HS-5 (cell line): ENCODE results near the gene FAM107B.
"Not testable (repeated sequence)": the region's sequence is repeated elsewhere in the genome, so short reads cannot be mapped to it uniquely, and the experiment has no call there.

Experiments
- DNase-seq: peaks from one replicate; pipeline ENCODE4 v3.0.0-alpha.2; 2012; ENCODE audit warnings: low read depth

The FAM107B gene

DNA sequence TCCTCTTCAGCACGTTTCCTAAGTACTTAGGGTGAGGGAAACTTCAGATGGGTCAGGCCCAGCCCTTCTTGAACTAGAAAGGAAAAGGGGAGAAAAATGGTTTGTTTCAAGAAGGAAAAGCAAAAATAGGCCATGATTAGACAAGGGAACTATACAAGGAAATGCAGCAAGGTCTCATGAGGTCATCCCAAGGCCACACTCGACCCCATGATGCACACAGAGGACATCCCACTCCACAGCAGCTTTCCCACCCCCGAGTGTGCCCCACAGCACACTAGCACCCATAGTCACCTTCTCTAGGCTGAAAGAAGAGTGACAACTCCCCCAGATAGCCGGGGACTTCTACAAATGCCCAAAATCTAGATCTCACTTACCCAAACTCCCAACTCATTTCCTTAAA lies 173.4 kb downstream of the FAM107B start:
- no peak for DNase-seq

GRCh38 chr10:14600065-14600464 lies 174.6 kb downstream of the FAM107B start:
- no peak for DNase-seq

- DNase-seq: no peak
Observed at GRCh38 chr10:14598809-14599764, 175.6 kb downstream of the FAM107B start.

DNA sequence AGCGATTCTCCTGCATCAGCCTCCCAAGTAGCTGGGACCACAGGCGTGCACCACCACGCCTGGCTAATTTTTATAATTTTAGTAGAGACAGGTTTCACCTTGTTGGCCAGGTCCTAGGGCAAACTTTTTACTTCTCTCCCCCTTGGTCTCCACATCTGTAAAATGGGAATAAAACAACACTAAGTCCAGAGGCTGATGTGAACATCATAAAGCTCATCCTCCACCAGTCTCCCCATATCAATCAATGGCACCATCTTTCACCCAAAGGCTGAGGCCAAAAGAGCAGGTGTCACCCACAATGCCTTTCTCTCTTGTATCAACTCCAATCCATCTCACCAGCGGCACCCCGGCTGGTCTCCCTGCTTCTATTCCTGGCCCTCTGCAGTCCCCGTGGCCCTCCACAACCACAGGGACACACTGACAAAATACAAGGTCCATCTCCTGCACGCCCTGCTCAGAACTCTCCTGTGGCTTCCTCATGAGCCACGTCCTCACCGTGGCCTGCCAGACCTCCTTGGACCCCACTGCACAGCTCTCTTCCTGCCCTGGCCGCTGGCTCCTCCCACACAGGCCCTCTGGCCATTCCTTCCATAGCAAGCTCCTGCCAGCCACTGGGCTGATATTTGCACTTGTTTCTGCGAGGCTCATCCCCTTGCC lies 179.0 kb downstream of the FAM107B start:
- DNase-seq: no peak

DNA sequence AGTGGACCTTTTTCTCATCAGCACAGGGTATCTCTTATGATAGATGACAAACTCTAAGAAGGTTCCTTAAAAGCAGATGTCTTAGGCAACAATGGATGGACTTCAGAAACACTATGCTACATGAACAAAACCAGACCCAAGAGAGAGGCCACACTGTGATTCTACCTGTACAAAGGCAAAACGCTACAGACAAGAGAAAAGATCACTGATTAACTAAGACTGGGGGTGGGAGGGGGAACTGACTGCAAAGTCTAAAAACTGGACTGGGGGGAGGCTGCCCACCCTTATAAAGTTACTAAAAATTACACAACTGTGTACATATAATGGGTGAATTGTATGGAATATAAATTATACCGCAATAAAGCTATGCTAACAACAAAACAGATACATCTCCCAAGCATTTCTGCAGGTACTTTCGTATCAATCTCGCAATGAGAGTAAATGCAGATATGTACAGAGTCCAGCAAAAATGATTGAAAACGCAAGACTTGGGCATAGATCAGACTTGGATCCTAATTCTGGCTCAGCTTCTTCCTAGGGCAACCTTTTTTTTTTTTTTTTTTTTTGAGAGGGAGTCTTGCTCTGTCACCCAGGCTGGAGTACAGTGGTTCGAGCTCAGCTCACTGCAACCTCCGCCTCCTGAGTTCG lies 179.7 kb downstream of the FAM107B start:
- no peak for DNase-seq

DNA sequence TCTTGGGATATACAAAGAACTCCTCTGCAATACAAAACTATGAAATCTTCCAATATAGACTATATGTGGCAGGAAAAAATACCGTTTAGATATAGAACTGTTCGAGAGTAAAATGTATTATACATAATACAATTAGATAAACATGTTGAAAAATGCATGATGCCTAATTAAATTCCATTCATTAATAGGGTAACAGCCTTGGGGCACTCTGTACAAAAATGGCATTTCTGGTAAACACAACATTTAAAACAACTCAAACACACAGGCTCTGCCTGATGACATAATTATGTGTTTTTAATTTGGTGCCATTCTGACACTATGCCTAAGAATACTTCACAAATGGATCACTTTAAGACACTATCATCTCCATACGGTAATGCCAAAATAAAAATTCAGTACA lies 180.9 kb downstream of the FAM107B start:
- no peak for DNase-seq

- DNase-seq: no peak
Observed at GRCh38 chr10:14592566-14592965, 182.1 kb downstream of the FAM107B start.

GRCh38 chr10:14592026-14592425 lies 182.7 kb downstream of the FAM107B start:
- DNase-seq: no peak

DNA sequence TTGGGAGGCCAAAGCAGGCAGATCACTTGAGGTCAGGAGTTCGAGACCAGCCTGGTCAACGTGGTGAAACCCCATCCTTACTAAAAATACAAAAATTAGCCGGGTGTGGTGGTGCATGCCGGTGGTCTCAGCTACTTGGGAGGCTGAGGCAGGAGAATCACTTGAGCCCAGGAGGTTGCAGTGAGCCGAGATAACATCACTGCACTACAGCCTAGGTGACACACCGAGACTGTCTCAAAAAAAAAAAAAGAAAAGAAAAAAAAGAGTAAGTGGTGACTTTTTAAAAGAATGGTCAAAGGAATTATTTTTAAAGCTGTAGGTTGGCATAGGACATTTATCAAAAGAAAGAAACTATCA lies 185.8 kb downstream of the FAM107B start:
- DNase-seq: not testable (repeated sequence)

GRCh38 chr10:14588084-14588937 lies 186.4 kb downstream of the FAM107B start:
- DNase-seq: peak; percentile 44

- DNase-seq: no peak
Observed at GRCh38 chr10:14587540-14588083, 187.1 kb downstream of the FAM107B start.

- no peak for DNase-seq
Observed at GRCh38 chr10:14586901-14587300, 187.8 kb downstream of the FAM107B start.

- DNase-seq: no peak
Observed at GRCh38 chr10:14585287-14586193, 189.2 kb downstream of the FAM107B start.

- no peak for DNase-seq
Observed at GRCh38 chr10:14584661-14585060, 190.0 kb downstream of the FAM107B start.

DNA sequence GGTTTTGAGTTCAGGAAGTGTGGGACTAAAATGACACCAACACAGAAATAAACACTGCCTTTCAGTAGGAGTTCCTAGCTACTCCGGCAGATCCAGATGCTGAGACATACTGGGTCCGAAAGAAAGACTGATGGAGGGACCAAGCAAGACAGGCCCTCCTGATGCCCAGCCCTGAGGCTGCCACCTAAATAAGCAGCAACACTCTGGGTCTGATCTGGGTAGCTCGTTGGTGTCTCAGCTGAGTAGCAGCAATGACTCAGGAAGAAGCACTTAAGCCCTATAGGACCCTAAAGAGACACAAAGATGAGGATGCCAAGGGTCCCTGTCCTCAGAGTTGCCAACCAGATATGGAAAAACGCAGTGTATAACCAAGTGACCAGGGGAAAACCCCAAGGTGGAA lies 190.7 kb downstream of the FAM107B start:
- DNase-seq: no peak

DNA sequence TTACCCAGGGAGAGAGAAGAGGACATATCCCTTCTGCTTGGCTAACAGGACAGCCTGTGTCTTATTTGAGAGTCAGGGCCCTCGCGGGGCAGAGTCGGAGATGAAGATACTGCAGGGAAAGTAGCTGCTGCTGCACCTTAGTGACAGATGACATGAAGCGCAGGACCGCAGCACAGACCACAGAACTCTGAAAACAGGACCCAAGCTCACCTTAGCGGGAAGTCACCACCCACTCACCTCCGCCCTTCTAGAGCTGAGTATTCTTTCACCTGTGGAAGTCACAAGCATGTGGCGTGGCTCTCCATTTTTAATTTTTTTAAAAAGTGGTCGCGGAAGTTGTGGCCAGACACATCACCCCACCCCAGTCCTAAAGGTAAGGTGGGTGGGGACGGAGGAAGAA lies 191.4 kb downstream of the FAM107B start:
- DNase-seq: no peak

DNA sequence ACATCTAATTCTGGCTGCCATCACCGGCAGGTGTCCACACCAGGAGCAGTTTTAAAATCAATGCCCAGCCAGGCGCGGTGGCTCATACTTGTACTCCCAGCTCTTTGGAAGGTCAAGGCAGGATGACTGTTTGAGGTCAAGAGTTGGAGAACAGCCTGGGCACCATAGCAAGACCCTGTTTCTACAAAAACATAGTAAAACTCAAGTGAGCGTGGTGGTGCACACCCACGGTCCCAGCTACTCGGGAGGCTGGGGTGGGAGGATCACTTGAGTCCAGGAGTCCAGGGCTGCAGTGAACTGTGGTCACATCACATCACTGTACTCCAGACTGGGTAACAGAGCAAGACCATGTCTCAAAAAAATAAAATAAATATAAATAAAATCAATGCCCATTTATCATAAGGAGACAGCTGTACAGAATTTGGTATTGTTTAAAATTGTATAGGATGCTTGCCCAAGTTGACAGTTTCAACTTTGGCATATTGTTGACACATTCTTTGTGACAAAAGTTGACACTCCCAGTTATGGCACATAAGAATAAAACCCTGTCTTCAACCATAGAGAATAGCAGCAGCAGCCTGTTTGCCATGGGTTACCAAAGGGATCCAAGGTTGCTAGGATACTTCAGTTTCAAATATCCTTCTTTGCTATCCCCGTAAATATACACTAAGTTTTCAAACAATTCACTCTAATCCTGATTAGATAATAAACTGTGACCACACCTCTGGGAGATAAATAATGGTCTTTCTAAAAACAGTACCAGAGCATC lies 193.0 kb downstream of the FAM107B start:
- DNase-seq: no peak

DNA sequence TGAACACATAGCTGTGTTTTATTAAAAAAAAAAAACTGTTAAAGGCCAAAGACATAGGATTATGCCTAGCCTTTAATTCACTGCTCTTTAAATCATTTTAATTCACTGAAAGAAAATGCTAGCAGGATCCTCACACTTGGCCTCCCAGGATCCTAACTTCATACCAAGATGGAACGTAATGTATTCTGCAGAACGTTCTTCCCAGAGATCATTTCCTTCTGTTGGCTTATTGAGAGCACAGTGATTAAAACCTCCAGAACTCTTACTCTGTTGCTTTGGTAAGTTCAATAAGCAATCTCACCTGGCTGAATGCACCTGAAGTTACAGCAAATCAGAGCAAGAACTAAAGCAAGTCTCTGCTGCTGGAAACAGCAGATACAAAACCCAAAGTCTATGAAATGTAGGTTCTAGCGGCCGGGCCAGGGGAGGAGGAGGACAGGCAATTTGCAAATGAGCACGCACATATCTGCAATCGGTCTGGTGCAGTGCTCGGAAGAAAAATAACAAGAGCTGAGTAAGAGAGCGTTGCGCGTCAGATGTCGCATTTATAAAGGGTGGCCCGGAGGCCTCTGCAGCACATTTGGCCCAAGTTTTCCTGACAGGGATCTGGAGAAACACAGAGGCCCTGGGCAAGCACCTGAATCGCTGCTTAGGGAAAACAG lies 193.9 kb downstream of the FAM107B start:
- no peak for DNase-seq

GRCh38 chr10:14579405-14579804 lies 195.3 kb downstream of the FAM107B start:
- DNase-seq: no peak
